Epithelial cell of esophagus (primary cell): ENCODE measurements around the gene KDM4B.
A peak's percentile ranks its signal among the peaks of the same experiment; 100 is the strongest.

Source experiments
- DNase-seq: peaks from one replicate; pipeline ENCODE4 v3.0.0; 2010; ENCODE audit warnings: low read depth
- H3K4me3 ChIP-seq: 2 replicates; pipeline ENCODE4 v1.5.1; 2011; ENCODE audit warnings: mild to moderate bottlenecking, low read length, control low read depth
- CTCF ChIP-seq: IDR thresholded peaks from 2 replicates; pipeline ENCODE4 v1.5.1; 2011; ENCODE audit warnings: low read depth, mild to moderate bottlenecking, low read length, control low read depth, inconsistent platforms; ENCODE audit not compliant: insufficient read depth; ENCODE audit errors: missing control alignments

Gene KDM4B

GRCh38 chr19:5131506-5132205, 162.7 kb downstream of the KDM4B start:
- no peak overlapping the region for H3K4me3 ChIP-seq
- no peak for DNase-seq
- no peak for TF ChIP-seq CTCF

GRCh38 chr19:5132206-5132560, 163.3 kb downstream of the KDM4B start:
- DNase-seq = peak; percentile 70
- TF ChIP-seq CTCF = no peak
- H3K4me3 ChIP-seq = no peak overlapping the region

- no peak overlapping the region for H3K4me3 ChIP-seq
- DNase-seq = no peak
- TF ChIP-seq CTCF = no peak
Measured at GRCh38 chr19:5132698-5133651, 164.1 kb downstream of the KDM4B start.

- no peak for TF ChIP-seq CTCF
- H3K4me3 ChIP-seq = no peak overlapping the region
- no peak for DNase-seq
Measured at GRCh38 chr19:5133986-5134595, 165.2 kb downstream of the KDM4B start.

- DNase-seq = no peak
- H3K4me3 ChIP-seq = no peak overlapping the region
- no peak for TF ChIP-seq CTCF
Measured at GRCh38 chr19:5134691-5135090, 165.8 kb downstream of the KDM4B start.

GRCh38 chr19:5136073-5136855, 167.4 kb downstream of the KDM4B start:
- no peak for DNase-seq
- H3K4me3 ChIP-seq = no peak overlapping the region
- no peak for TF ChIP-seq CTCF
